ENCODE data around the gene CLEC1A. TPM values are rescaled to one million over a fixed set of nuclear protein-coding genes. Genes with fewer than 3 reads are reported as not detected.

Gene CLEC1A
- total and polyA plus RNA-seq, 9 donors = 1.5 to 13.8 (median 4.5) TPM

GRCh38 chr12:10095971-10096370 is 2.8 kb downstream of the CLEC1A start:
- no peak for DNase-seq
- Histone ChIP-seq H3K4me1 (ENCODE audit: insufficient read depth) (peaks cover 1% of the 10 kb centered on the region), H3K27me3 (no peaks in the 10 kb centered on the region), H3K9me3 (no peaks in the 10 kb centered on the region), H3K4me3 (no peak overlapping the region), H3K36me3 (no peaks in the 10 kb centered on the region), H3K27ac (no peak overlapping the region)
- no peak for TF ChIP-seq EP300 (IDR thresholded peaks at IDR 0.05)
- no peak for TF ChIP-seq CTCF (IDR thresholded peaks at IDR 0.05)
- no peak for TF ChIP-seq POLR2A (IDR thresholded peaks at IDR 0.05)
- intact Hi-C loops (cut with DNase I) = no loop called here
- WGBS, 3 donors = 87 to 92% (median 87%) methylated on average over 3 of the region's 3 CpGs

- intact Hi-C loops (cut with DNase I) = no loop called here
- no peak overlapping the region for H3K27ac ChIP-seq
- WGBS, 3 donors = 77 to 85% (median 78%) methylated on average over 4 of the region's 4 CpGs
- TF ChIP-seq POLR2A (IDR thresholded peaks at IDR 0.05) (no peak), CTCF (IDR thresholded peaks at IDR 0.05) (no peak), EP300 (IDR thresholded peaks at IDR 0.05) (no peak)
- no peaks in the 10 kb centered on the region for H3K27me3 ChIP-seq
- no peaks in the 10 kb centered on the region for H3K36me3 ChIP-seq
- DNase-seq = no peak
- peaks cover 1% of the 10 kb centered on the region for H3K4me1 ChIP-seq (ENCODE audit: insufficient read depth)
- no peak overlapping the region for H3K4me3 ChIP-seq
- H3K9me3 ChIP-seq = no peaks in the 10 kb centered on the region
These were observed 4.0 kb downstream of the CLEC1A start for GRCh38 chr12:10094646-10095395.

- Histone ChIP-seq H3K9me3 (no peaks in the 10 kb centered on the region), H3K36me3 (no peaks in the 10 kb centered on the region), H3K4me3 (no peak overlapping the region), H3K4me1 (ENCODE audit: insufficient read depth) (no peaks in the 10 kb centered on the region), H3K27me3 (no peaks in the 10 kb centered on the region), H3K27ac (no peak overlapping the region)
- TF ChIP-seq EP300 (IDR thresholded peaks at IDR 0.05) = no peak
- no peak for TF ChIP-seq CTCF (IDR thresholded peaks at IDR 0.05)
- TF ChIP-seq POLR2A (IDR thresholded peaks at IDR 0.05) = no peak
- DNase-seq = peak in 3 of 5 donors; percentile 24 to 67 (median 25)
- intact Hi-C loops (cut with DNase I) = no loop called here
- WGBS, 3 donors = 18 to 27% (median 21%) methylated on average over 8 of the region's 8 CpGs
These were observed 9.6 kb downstream of the CLEC1A start for GRCh38 chr12:10088955-10089900.

GRCh38 chr12:10088031-10088430 is 10.8 kb downstream of the CLEC1A start:
- Histone ChIP-seq H3K4me1 (ENCODE audit: insufficient read depth) (no peaks in the 10 kb centered on the region), H3K27me3 (no peaks in the 10 kb centered on the region), H3K27ac (no peak overlapping the region), H3K4me3 (no peak overlapping the region), H3K36me3 (no peaks in the 10 kb centered on the region), H3K9me3 (no peaks in the 10 kb centered on the region)
- intact Hi-C loops (cut with DNase I) = no loop called here
- no peak for TF ChIP-seq POLR2A (IDR thresholded peaks at IDR 0.05)
- TF ChIP-seq EP300 (IDR thresholded peaks at IDR 0.05) = no peak
- TF ChIP-seq CTCF (IDR thresholded peaks at IDR 0.05) = no peak
- DNase-seq = no peak

All from ovary (tissue), 9 donors.